HG03064 (cell line): ENCODE results near the gene CCAR1.
"Not testable (repeated sequence)": the region's sequence is repeated elsewhere in the genome, so short reads cannot be mapped to it uniquely, and the experiment has no call there.

Experiments
- ATAC-seq: cut with Tn5 transposase; IDR thresholded peaks from one replicate; pipeline ENCODE4 v1.9.1; 2021; ENCODE audit warnings: low read depth; ENCODE audit not compliant: unreplicated experiment

Gene CCAR1

GRCh38 chr10:68822626-68823025 is 101.6 kb downstream of the CCAR1 start:
- ATAC-seq, result not testable (repeated sequence)

- ATAC-seq, result no peak
Observed at GRCh38 chr10:68826764-68827591, 105.9 kb downstream of the CCAR1 start, which contains the start of gene STOX1. Gene STOX1, plus strand, starts transcription at chr10:68827531. Its CDS starts 93 bp downstream, at chr10:68827624.

- not testable (repeated sequence) for ATAC-seq
Observed at GRCh38 chr10:68827592-68827959, 106.5 kb downstream of the CCAR1 start.

- ATAC-seq, result not testable (repeated sequence)
Observed at GRCh38 chr10:68828083-68828601, 107.1 kb downstream of the CCAR1 start.

- no peak for ATAC-seq
Observed at GRCh38 chr10:68828833-68829232, 107.8 kb downstream of the CCAR1 start.

- ATAC-seq, result no peak
Observed at GRCh38 chr10:68829521-68829920, 108.5 kb downstream of the CCAR1 start.

- ATAC-seq, result no peak
Observed at GRCh38 chr10:68829952-68830351, 108.9 kb downstream of the CCAR1 start.

GRCh38 chr10:68831961-68832455 is 111.0 kb downstream of the CCAR1 start:
- ATAC-seq, result no peak

GRCh38 chr10:68832601-68833000 is 111.6 kb downstream of the CCAR1 start:
- ATAC-seq, result no peak

GRCh38 chr10:68837626-68838322 is 116.7 kb downstream of the CCAR1 start:
- no peak for ATAC-seq

- not testable (repeated sequence) for ATAC-seq
Observed at GRCh38 chr10:68840650-68841049, 119.6 kb downstream of the CCAR1 start.
